OCI-LY1 (cell line): Measurements from ENCODE around the gene RHBDF2.

Experiments used
- CTCF ChIP-seq: fragments of 200-600 bp; sonication (generic), shearing (Covaris generic); IDR thresholded peaks from 2 replicates; pipeline ENCODE4 v1.5.1; 2017; ENCODE audit warnings: mild to moderate bottlenecking, antibody characterized with exemption, low read length, moderate library complexity, mixed read lengths
- EZH2 ChIP-seq: fragments of 200-600 bp; sonication (generic), shearing (Covaris generic); IDR thresholded peaks from 2 replicates; pipeline ENCODE4 v1.8.0; 2017; ENCODE audit warnings: borderline replicate concordance, mixed run types, mild to moderate bottlenecking, antibody characterized with exemption, low read length, moderate library complexity, mixed read lengths

- no peak for TF ChIP-seq EZH2
- TF ChIP-seq CTCF, result no peak
Observed at GRCh38 chr17:76477576-76477975, 23.6 kb downstream of the RHBDF2 start.
